ENCODE measurements around the gene FARS2. TPM values are rescaled to one million over a fixed set of nuclear protein-coding genes. Genes with fewer than 3 reads are reported as not detected.

Gene FARS2
- total RNA-seq, 2 donors from 2014 or later = 16.2 to 18.3 TPM

GRCh38 chr6:5637714-5638113, 376.4 kb downstream of the FARS2 start:
- Histone ChIP-seq H3K4me1 (ENCODE audit: control insufficient read depth, insufficient read depth, low read length) (peaks cover 12% of the 10 kb centered on the region), H3K4me3 (ENCODE audit: low read length) (no peak overlapping the region), H3K36me3 (ENCODE audit: control insufficient read depth, insufficient read depth, low read length) (no peaks in the 10 kb centered on the region), H3K27me3 (ENCODE audit: control insufficient read depth, insufficient read depth, low read length, poor library complexity, severe bottlenecking) (no peaks in the 10 kb centered on the region), H3K9ac (ENCODE audit: extremely low read depth, low read length, poor library complexity, severe bottlenecking) (no peak overlapping the region), H3K27ac (ENCODE audit: low read depth, low read length) (no peak overlapping the region), H3K9me3 (ENCODE audit: control insufficient read depth, low read length) (peaks cover 16% of the 10 kb centered on the region)
- Mint-ChIP-seq H3K36me3 (ENCODE audit: low read depth) (peaks cover 12% of the 10 kb centered on the region), H3K9me3 (peaks cover 22% of the 10 kb centered on the region), H3K27ac (no peak overlapping the region), H3K4me3 (no peak overlapping the region), H3K27me3 (ENCODE audit: insufficient read depth) (no peaks in the 10 kb centered on the region), H3K4me1 (peaks cover 22% of the 10 kb centered on the region)
- 72 to 92% methylated on average over 3 to 5 of the region's 5 CpGs for WGBS, 2 experiments (ENCODE audit: insufficient coverage in 1 of 2, insufficient read length in 1 of 2)
- DNase-seq = no peak
- TF ChIP-seq CTCF (conservative IDR thresholded peaks at IDR 0.05) = no peak

GRCh38 chr6:5638666-5639065, 377.4 kb downstream of the FARS2 start:
- Histone ChIP-seq H3K36me3 (ENCODE audit: control insufficient read depth, insufficient read depth, low read length) (no peaks in the 10 kb centered on the region), H3K9me3 (ENCODE audit: control insufficient read depth, low read length) (peaks cover 16% of the 10 kb centered on the region), H3K27ac (ENCODE audit: low read depth, low read length) (no peak overlapping the region), H3K27me3 (ENCODE audit: control insufficient read depth, insufficient read depth, low read length, poor library complexity, severe bottlenecking) (no peaks in the 10 kb centered on the region), H3K4me3 (ENCODE audit: low read length) (no peak overlapping the region), H3K9ac (ENCODE audit: extremely low read depth, low read length, poor library complexity, severe bottlenecking) (no peak overlapping the region), H3K4me1 (ENCODE audit: control insufficient read depth, insufficient read depth, low read length) (peaks cover 12% of the 10 kb centered on the region)
- H3K27ac Mint-ChIP-seq = no peak overlapping the region
- 86 to 91% methylated on average over 7 to 8 of the region's 8 CpGs for WGBS, 2 experiments (ENCODE audit: insufficient coverage in 1 of 2, insufficient read length in 1 of 2)
- H3K27me3 Mint-ChIP-seq (ENCODE audit: insufficient read depth) = no peaks in the 10 kb centered on the region
- no peak overlapping the region for H3K4me3 Mint-ChIP-seq
- peaks cover 12% of the 10 kb centered on the region for H3K36me3 Mint-ChIP-seq (ENCODE audit: low read depth)
- no peak for DNase-seq
- peaks cover 22% of the 10 kb centered on the region for H3K4me1 Mint-ChIP-seq
- TF ChIP-seq CTCF (conservative IDR thresholded peaks at IDR 0.05) = no peak
- peaks cover 22% of the 10 kb centered on the region for H3K9me3 Mint-ChIP-seq

- DNase-seq = no peak
- H3K9me3 Mint-ChIP-seq = peaks cover 22% of the 10 kb centered on the region
- Histone ChIP-seq H3K4me3 (ENCODE audit: low read length) (no peak overlapping the region), H3K27me3 (ENCODE audit: control insufficient read depth, insufficient read depth, low read length, poor library complexity, severe bottlenecking) (no peaks in the 10 kb centered on the region), H3K27ac (ENCODE audit: low read depth, low read length) (no peak overlapping the region), H3K4me1 (ENCODE audit: control insufficient read depth, insufficient read depth, low read length) (peaks cover 12% of the 10 kb centered on the region), H3K9ac (ENCODE audit: extremely low read depth, low read length, poor library complexity, severe bottlenecking) (no peak overlapping the region), H3K36me3 (ENCODE audit: control insufficient read depth, insufficient read depth, low read length) (no peaks in the 10 kb centered on the region), H3K9me3 (ENCODE audit: control insufficient read depth, low read length) (peaks cover 16% of the 10 kb centered on the region)
- H3K27ac Mint-ChIP-seq = no peak overlapping the region
- no peaks in the 10 kb centered on the region for H3K27me3 Mint-ChIP-seq (ENCODE audit: insufficient read depth)
- H3K4me3 Mint-ChIP-seq = no peak overlapping the region
- no peak for TF ChIP-seq CTCF (conservative IDR thresholded peaks at IDR 0.05)
- peaks cover 22% of the 10 kb centered on the region for H3K4me1 Mint-ChIP-seq
- 90 to 100% methylated on average over 2 of the region's 2 CpGs for WGBS, 2 experiments (ENCODE audit: insufficient coverage in 1 of 2, insufficient read length in 1 of 2)
- H3K36me3 Mint-ChIP-seq (ENCODE audit: low read depth) = peaks cover 12% of the 10 kb centered on the region
Measured at GRCh38 chr6:5639193-5639592, 377.9 kb downstream of the FARS2 start.
